VCaP (cell line): ENCODE results near the gene DLGAP1.

ENCODE experiments used
- H3K27ac ChIP-seq: fragments of 450-650 bp; 2 replicates; pipeline ENCODE4 v1.5.1; 2017
- CTCF ChIP-seq: fragments of 450-650 bp; conservative IDR thresholded peaks from 2 replicates; pipeline ENCODE4 v1.5.1; 2017; ENCODE audit warnings: mild to moderate bottlenecking, moderate library complexity

Gene DLGAP1

GRCh38 chr18:3493501-3494244 is 961.4 kb downstream of the DLGAP1 start:
- no peak overlapping the region for H3K27ac ChIP-seq

GRCh38 chr18:3492721-3493120 is 962.4 kb downstream of the DLGAP1 start:
- no peak for TF ChIP-seq CTCF
- H3K27ac ChIP-seq: no peak overlapping the region

More at GRCh38 chr18:3493501-3494244, 961.4 kb downstream of the DLGAP1 start:
- TF ChIP-seq CTCF: no peak

GRCh38 chr18:3491981-3492555 is 963.0 kb downstream of the DLGAP1 start:
- H3K27ac ChIP-seq: no peak overlapping the region
- TF ChIP-seq CTCF: no peak

GRCh38 chr18:3489462-3489861 is 965.6 kb downstream of the DLGAP1 start:
- no peak overlapping the region for H3K27ac ChIP-seq
- TF ChIP-seq CTCF: no peak

GRCh38 chr18:3486512-3486911 is 968.6 kb downstream of the DLGAP1 start:
- no peak for TF ChIP-seq CTCF
- H3K27ac ChIP-seq: no peak overlapping the region

- no peak overlapping the region for H3K27ac ChIP-seq
- TF ChIP-seq CTCF: no peak
Measured at GRCh38 chr18:3485153-3486149, 969.7 kb downstream of the DLGAP1 start.

- TF ChIP-seq CTCF: no peak
- H3K27ac ChIP-seq: no peak overlapping the region
Measured at GRCh38 chr18:3482258-3482657, 972.8 kb downstream of the DLGAP1 start.
